A549 (cell line): ENCODE data around the gene TSNAX.

ENCODE experiments used
- BCL3 ChIP-seq: fragments of >200 bp; sonication (Bioruptor Twin); formaldehyde crosslinking; IDR thresholded peaks from 3 replicates; pipeline ENCODE4 v1.6.1; 2016
- CTCF ChIP-seq: fragments of >200 bp; sonication (Bioruptor Twin); formaldehyde crosslinking; IDR thresholded peaks from 3 replicates; pipeline ENCODE4 v1.5.1; 2016
- EP300 ChIP-seq, 2 experiments: fragments of >200 bp; sonication (Bioruptor Twin); formaldehyde crosslinking; IDR thresholded peaks; 2 replicates in 1 of 2; 3 replicates in 1 of 2; pipeline ENCODE4 v1.6.1; 2016 to 2017
- ESRRA ChIP-seq: fragments of 150-350 bp; IDR thresholded peaks from 2 replicates; pipeline ENCODE4 v1.6.1; 2014; ENCODE audit warnings: mild to moderate bottlenecking, low read length, borderline replicate concordance
- KDM1A ChIP-seq: fragments of 200-600 bp; sonication (generic); IDR thresholded peaks from 2 replicates; pipeline ENCODE4 v1.6.1; 2016; ENCODE audit warnings: low read depth, mild to moderate bottlenecking
- MAX ChIP-seq: IDR thresholded peaks from 2 replicates; pipeline ENCODE4 v1.6.1; 2012
- NPAS2 ChIP-seq: fragments of 250-450 bp; sonication (Bioruptor Pico); IDR thresholded peaks from 2 replicates; pipeline ENCODE4 v1.8.0; 2022; ENCODE audit warnings: mild to moderate bottlenecking, moderate library complexity, borderline replicate concordance
- POLR2A ChIP-seq: IDR thresholded peaks from 2 replicates; pipeline ENCODE4 v1.6.1; 2012; ENCODE audit warnings: mild to moderate bottlenecking, low read length
- RCOR1 ChIP-seq: fragments of 150-350 bp; IDR thresholded peaks from 2 replicates; pipeline ENCODE4 v1.6.1; 2014; ENCODE audit warnings: antibody characterized with exemption, low read length, low read depth
- REST ChIP-seq: fragments of 200-600 bp; sonication (generic); IDR thresholded peaks from 2 replicates; pipeline ENCODE4 v1.6.1; 2016; ENCODE audit warnings: antibody characterized with exemption, mild to moderate bottlenecking, moderate library complexity
- SMC3 ChIP-seq: fragments of >200 bp; sonication (Bioruptor Twin); formaldehyde crosslinking; IDR thresholded peaks from 3 replicates; pipeline ENCODE4 v1.6.1; 2018; ENCODE audit warnings: inconsistent platforms
- USF2 ChIP-seq: fragments of 450-650 bp; IDR thresholded peaks from 2 replicates; pipeline ENCODE4 v1.6.1; 2014; ENCODE audit warnings: antibody characterized with exemption

GRCh38 chr1:231606712-231607111, 78.2 kb downstream of the TSNAX start:
- no peak for TF ChIP-seq CTCF
- TF ChIP-seq KDM1A = no peak
- TF ChIP-seq ESRRA = no peak
- no peak for TF ChIP-seq USF2
- TF ChIP-seq REST = no peak
- no peak for TF ChIP-seq NPAS2 (CRISPR knock-in tag)
- TF ChIP-seq EP300 (IDR thresholded peaks at IDR 0.05) = no peak
- no peak for TF ChIP-seq POLR2A
- no peak for TF ChIP-seq SMC3
- TF ChIP-seq RCOR1 = no peak
- no peak for TF ChIP-seq MAX
- no peak for TF ChIP-seq BCL3
